ENCODE measurements around the gene CCDC57.
"Not testable (repeated sequence)": the region's sequence is repeated elsewhere in the genome, so short reads cannot be mapped to it uniquely, and the experiment has no call there.

CCDC57 gene

GRCh38 chr17:82256242-82256885 is 43.7 kb upstream of the CCDC57 start:
- in situ Hi-C loops (cut with HindIII; ENCODE audit: low pct_ligation_motif_present, low sequenced_read_pairs), result no loop called here
- H3K27ac ChIP-seq, result no peak overlapping the region
- TF ChIP-seq, protein P1, sequence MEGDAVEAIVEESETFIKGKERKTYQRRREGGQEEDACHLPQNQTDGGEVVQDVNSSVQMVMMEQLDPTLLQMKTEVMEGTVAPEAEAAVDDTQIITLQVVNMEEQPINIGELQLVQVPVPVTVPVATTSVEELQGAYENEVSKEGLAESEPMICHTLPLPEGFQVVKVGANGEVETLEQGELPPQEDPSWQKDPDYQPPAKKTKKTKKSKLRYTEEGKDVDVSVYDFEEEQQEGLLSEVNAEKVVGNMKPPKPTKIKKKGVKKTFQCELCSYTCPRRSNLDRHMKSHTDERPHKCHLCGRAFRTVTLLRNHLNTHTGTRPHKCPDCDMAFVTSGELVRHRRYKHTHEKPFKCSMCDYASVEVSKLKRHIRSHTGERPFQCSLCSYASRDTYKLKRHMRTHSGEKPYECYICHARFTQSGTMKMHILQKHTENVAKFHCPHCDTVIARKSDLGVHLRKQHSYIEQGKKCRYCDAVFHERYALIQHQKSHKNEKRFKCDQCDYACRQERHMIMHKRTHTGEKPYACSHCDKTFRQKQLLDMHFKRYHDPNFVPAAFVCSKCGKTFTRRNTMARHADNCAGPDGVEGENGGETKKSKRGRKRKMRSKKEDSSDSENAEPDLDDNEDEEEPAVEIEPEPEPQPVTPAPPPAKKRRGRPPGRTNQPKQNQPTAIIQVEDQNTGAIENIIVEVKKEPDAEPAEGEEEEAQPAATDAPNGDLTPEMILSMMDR (IDR thresholded peaks at IDR 0.05; ENCODE audit: low read depth, low read length, missing control alignments), result no peak
- H3K27me3 ChIP-seq (replicated peaks), result no peaks in the 10 kb centered on the region
- H3K4me3 ChIP-seq (ENCODE audit: low read depth, low read length), result no peak overlapping the region
- H3K36me3 ChIP-seq (replicated peaks), result peaks cover 78% of the 10 kb centered on the region
- DNase-seq, result no peak

- in situ Hi-C loops (cut with HindIII; ENCODE audit: low pct_ligation_motif_present, low sequenced_read_pairs), result no loop called here
- no peak overlapping the region for H3K4me3 ChIP-seq (ENCODE audit: low read depth, low read length)
- TF ChIP-seq, protein P1 (IDR thresholded peaks at IDR 0.05; ENCODE audit: low read depth, low read length, missing control alignments), result no peak
- no peaks in the 10 kb centered on the region for H3K27me3 ChIP-seq (replicated peaks)
- DNase-seq, result no peak
- H3K36me3 ChIP-seq (replicated peaks), result peaks cover 78% of the 10 kb centered on the region
- no peak overlapping the region for H3K27ac ChIP-seq
Observed at GRCh38 chr17:82255402-82255972, 42.8 kb upstream of the CCDC57 start.

- in situ Hi-C loops (cut with HindIII; ENCODE audit: low pct_ligation_motif_present, low sequenced_read_pairs); H3K27me3 ChIP-seq (replicated peaks); DNase-seq; H3K4me3 ChIP-seq (ENCODE audit: low read depth, low read length); H3K27ac ChIP-seq: not testable (repeated sequence)
- peaks cover 79% of the 10 kb centered on the region for H3K36me3 ChIP-seq (replicated peaks)
Observed at GRCh38 chr17:82254746-82255145, 42.1 kb upstream of the CCDC57 start.

DNA sequence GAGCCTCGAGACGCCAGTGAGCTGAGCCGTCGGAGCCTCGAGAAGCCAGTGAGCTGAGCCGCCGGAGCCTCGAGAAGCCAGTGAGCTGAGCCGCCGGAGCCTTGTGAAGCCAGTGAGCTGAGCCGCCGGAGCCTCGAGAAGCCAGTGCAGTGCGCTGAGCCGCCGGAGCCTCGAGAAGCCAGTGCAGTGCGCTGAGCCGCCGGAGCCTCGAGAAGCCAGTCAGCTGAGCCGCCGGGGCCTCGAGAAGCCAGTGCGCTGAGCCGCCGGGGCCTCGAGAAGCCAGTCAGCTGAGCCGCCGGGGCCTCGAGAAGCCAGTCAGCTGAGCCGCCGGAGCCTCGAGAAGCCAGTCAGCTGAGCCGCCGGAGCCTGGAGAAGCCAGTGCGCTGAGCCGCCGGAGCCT is 41.5 kb upstream of the CCDC57 start:
- H3K27ac ChIP-seq; DNase-seq; H3K27me3 ChIP-seq (replicated peaks); H3K4me3 ChIP-seq (ENCODE audit: low read depth, low read length); in situ Hi-C loops (cut with HindIII; ENCODE audit: low pct_ligation_motif_present, low sequenced_read_pairs): not testable (repeated sequence)
- H3K36me3 ChIP-seq (replicated peaks), result peaks cover 79% of the 10 kb centered on the region

DNA sequence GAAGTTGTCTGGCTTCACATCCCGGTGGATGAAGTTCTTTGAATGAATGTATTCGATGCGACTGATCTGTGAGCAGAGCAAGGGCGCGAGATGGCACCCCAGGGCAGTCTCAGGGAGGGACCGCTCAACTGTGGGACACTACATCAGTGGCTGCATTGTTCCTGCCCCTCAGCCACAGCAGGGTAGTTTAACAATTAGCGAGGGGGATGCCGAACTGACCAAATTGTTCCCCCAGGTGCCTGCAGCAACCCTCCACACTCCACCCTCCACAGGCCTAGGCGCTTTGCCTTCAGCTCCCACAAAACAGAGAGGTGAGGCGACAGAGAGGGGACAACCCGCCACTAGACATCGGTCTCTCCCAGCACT is 40.5 kb upstream of the CCDC57 start:
- TF ChIP-seq, protein P1 (IDR thresholded peaks at IDR 0.05; ENCODE audit: low read depth, low read length, missing control alignments), result no peak
- Histone ChIP-seq H3K27ac (no peak overlapping the region), H3K36me3 (replicated peaks) (peaks cover 80% of the 10 kb centered on the region), H3K27me3 (replicated peaks) (no peaks in the 10 kb centered on the region), H3K4me3 (ENCODE audit: low read depth, low read length) (no peak overlapping the region)
- in situ Hi-C loops (cut with HindIII; ENCODE audit: low pct_ligation_motif_present, low sequenced_read_pairs), result no loop called here
- no peak for DNase-seq

DNA sequence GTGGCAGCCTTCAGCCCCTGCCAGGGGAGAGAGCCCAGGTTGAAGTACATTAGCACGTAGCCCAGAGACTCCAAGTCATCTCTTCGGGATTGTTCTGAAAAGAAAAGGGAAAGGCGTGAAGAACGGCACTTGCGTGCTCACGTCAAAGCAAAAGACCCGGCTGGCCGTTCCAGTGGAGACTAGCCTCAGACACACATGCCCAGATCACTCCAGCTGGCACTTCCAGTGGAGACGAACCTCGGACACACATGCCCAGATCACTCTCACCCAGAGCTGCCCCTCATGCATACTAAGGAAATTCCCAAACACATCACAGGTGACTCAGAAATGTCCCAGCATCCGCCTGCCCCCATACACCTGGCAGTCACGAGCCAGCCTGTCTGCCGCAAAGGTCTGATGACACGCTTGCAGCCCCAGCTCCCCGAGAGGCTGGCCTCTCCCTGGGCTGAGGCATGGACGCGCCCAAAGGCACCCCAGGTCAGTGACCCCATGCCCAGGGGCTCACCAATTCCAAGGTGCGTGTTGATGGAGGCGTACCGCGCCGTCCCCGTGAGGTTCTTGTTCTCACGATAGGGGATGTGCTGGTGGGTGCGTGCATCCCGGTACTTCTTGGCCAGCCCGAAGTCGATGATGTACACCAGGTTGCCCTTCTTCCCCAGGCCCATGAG is 40.0 kb upstream of the CCDC57 start:
- TF ChIP-seq, protein P1 (IDR thresholded peaks at IDR 0.05; ENCODE audit: low read depth, low read length, missing control alignments), result no peak

More for the DNA sequence above, 40.0 kb upstream of the CCDC57 start:
- H3K27me3 ChIP-seq (replicated peaks), result no peaks in the 10 kb centered on the region
- no peak overlapping the region for H3K27ac ChIP-seq
- no peak for DNase-seq
- peaks cover 82% of the 10 kb centered on the region for H3K36me3 ChIP-seq (replicated peaks)
- in situ Hi-C loops (cut with HindIII; ENCODE audit: low pct_ligation_motif_present, low sequenced_read_pairs), result no loop called here
- no peak overlapping the region for H3K4me3 ChIP-seq (ENCODE audit: low read depth, low read length)
